NCI-H2171 treated with DMSO at 0.1 percent for 48 hours (cell line): ENCODE results near the gene HK2.
A peak's percentile ranks its signal among the peaks of the same experiment; 100 is the strongest.
"Not testable (repeated sequence)": the region's sequence is repeated elsewhere in the genome, so short reads cannot be mapped to it uniquely, and the experiment has no call there.

Experiments used
- DNase-seq: peaks from one replicate; lab custom pipeline; 2025; lab: John Stamatoyannopoulos, UW

The HK2 gene

GRCh38 chr2:74895001-74895400 lies 61.1 kb downstream of the HK2 start:
- no peak for DNase-seq

- DNase-seq = no peak
Measured at GRCh38 chr2:74896232-74896631, 62.3 kb downstream of the HK2 start.

GRCh38 chr2:74900225-74900624 lies 66.3 kb downstream of the HK2 start:
- not testable (repeated sequence) for DNase-seq

GRCh38 chr2:74902281-74902860 lies 68.4 kb downstream of the HK2 start:
- no peak for DNase-seq

GRCh38 chr2:74906395-74906794 lies 72.5 kb downstream of the HK2 start:
- no peak for DNase-seq

GRCh38 chr2:74907560-74907959 lies 73.6 kb downstream of the HK2 start:
- not testable (repeated sequence) for DNase-seq

- DNase-seq = no peak
Measured at GRCh38 chr2:74908748-74909444, 75.0 kb downstream of the HK2 start.

- no peak for DNase-seq
Measured at GRCh38 chr2:74910245-74910644, 76.3 kb downstream of the HK2 start.

- DNase-seq = peak; percentile 14
Measured at GRCh38 chr2:74911061-74911460, 77.1 kb downstream of the HK2 start.

GRCh38 chr2:74915743-74916142 lies 81.8 kb downstream of the HK2 start:
- no peak for DNase-seq

- DNase-seq = no peak
Measured at GRCh38 chr2:74916394-74916793, 82.5 kb downstream of the HK2 start.

- no peak for DNase-seq
Measured at GRCh38 chr2:74917702-74918619, 84.0 kb downstream of the HK2 start.

- peak; percentile 70 for DNase-seq
Measured at GRCh38 chr2:74919827-74920226, 85.9 kb downstream of the HK2 start.

- DNase-seq = no peak
Measured at GRCh38 chr2:74921236-74921736, 87.4 kb downstream of the HK2 start.

- DNase-seq = peak; percentile 5
Measured at GRCh38 chr2:74922592-74923227, 88.8 kb downstream of the HK2 start.

- no peak for DNase-seq
Measured at GRCh38 chr2:74924463-74925265, 90.7 kb downstream of the HK2 start.

- DNase-seq = no peak
Measured at GRCh38 chr2:74925361-74925786, 91.4 kb downstream of the HK2 start.

GRCh38 chr2:74927621-74928020 lies 93.7 kb downstream of the HK2 start:
- no peak for DNase-seq

- DNase-seq = no peak
Measured at GRCh38 chr2:74930811-74931486, 97.0 kb downstream of the HK2 start.

GRCh38 chr2:74931940-74932339 lies 98.0 kb downstream of the HK2 start:
- no peak for DNase-seq

- no peak for DNase-seq
Measured at GRCh38 chr2:74935975-74936391, 102.1 kb downstream of the HK2 start.
